HUES48 (cell line): ENCODE data around the gene CPS1.

Experiments
- H3K27ac ChIP-seq: one replicate; pipeline ENCODE4 v1.7.0; 2013; ENCODE audit warnings: low read depth, low read length, inconsistent platforms
- H3K27me3 ChIP-seq: 2 replicates; pipeline ENCODE4 v1.6.1; 2013; ENCODE audit warnings: mild to moderate bottlenecking, low read length; ENCODE audit not compliant: control insufficient read depth, insufficient read depth
- H3K36me3 ChIP-seq: 2 replicates; pipeline ENCODE4 v1.6.1; 2013; ENCODE audit warnings: low read length; ENCODE audit not compliant: control insufficient read depth, insufficient read depth
- H3K4me1 ChIP-seq: 2 replicates; pipeline ENCODE4 v1.6.1; 2013; ENCODE audit warnings: mild to moderate bottlenecking, low read length; ENCODE audit not compliant: control insufficient read depth, insufficient read depth
- H3K4me3 ChIP-seq: 2 replicates; pipeline ENCODE4 v1.5.1; 2013; ENCODE audit warnings: mild to moderate bottlenecking, low read depth, low read length
- H3K9ac ChIP-seq: 2 replicates; pipeline ENCODE4 v1.6.1; 2013; ENCODE audit warnings: mild to moderate bottlenecking, low read depth, low read length, moderate library complexity
- H3K9me3 ChIP-seq: 2 replicates; pipeline ENCODE4 v1.6.1; 2013; ENCODE audit warnings: low read length; ENCODE audit not compliant: control insufficient read depth, insufficient read depth

The CPS1 gene

DNA sequence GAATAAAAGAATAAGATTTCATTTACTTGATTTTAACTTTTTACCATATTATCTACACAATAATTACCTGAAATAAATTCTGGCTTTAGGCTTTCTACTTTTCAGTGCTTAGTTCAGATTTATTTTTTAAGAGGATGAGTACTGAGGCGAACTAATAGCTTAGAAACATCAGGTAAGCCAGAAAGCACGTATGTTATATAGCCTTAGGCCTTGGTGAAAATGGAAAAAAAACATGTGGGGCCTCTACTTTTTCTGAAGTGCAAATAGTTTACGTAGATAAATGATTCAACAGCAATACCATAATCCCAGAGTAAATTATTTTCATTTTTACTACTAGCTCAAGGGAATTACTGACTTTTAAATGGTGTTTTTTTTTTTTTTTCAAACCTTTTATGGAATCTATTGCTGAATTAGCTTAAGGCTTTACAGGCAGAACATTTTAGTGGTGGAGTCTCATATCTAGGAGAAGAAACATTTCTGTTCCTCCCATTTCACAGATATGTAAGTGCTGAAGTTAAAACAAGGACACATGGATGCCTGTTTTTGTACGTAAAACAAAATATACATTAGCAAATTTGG is 6.2 kb downstream of the CPS1 start:
- Histone ChIP-seq H3K27me3 (no peaks in the 10 kb centered on the region), H3K36me3 (no peaks in the 10 kb centered on the region), H3K4me1 (peaks cover 16% of the 10 kb centered on the region), H3K9ac (no peak overlapping the region), H3K9me3 (no peaks in the 10 kb centered on the region), H3K4me3 (no peak overlapping the region), H3K27ac (no peak overlapping the region)

DNA sequence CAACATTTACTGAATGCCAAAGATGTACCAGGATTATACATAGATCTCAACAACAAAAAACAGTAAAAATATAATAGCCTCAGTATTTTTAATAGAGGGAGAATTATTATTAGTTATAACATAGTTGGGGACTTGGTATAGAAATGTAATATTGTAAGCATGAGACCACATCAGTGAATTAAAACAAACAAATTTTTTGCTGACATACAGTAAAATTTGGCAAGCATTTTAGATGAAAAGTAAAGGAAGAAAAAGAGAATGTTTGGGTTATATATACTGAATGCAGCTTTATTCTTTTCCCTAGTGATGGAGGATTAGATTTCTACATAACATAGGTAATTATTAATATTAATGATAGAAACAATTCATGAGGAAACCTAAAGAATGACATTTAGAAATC is 10.9 kb downstream of the CPS1 start:
- H3K27ac ChIP-seq = no peak overlapping the region
- H3K9ac ChIP-seq = no peak overlapping the region
- H3K4me1 ChIP-seq = peaks cover 16% of the 10 kb centered on the region
- H3K9me3 ChIP-seq = no peaks in the 10 kb centered on the region
- no peak overlapping the region for H3K4me3 ChIP-seq
- H3K36me3 ChIP-seq = no peaks in the 10 kb centered on the region
- no peaks in the 10 kb centered on the region for H3K27me3 ChIP-seq

DNA sequence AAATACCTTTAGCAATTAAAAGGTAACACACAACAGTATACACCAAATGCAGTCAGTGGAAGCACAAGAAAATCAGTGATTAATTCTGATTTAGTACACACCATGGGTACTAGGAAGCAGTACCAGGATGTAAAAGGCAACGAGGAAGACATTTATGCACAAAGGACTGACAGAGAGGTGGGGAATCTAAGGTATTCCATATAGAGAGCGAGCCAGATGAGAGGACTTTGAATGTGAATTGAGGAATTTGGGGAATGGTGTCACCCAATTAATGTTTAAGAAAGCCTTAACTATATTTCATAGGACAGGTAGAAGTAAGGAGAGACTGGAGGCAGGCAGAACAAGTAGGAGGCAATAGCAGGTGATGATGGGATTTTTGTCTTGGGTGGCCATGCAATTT is 11.7 kb downstream of the CPS1 start:
- no peaks in the 10 kb centered on the region for H3K9me3 ChIP-seq
- no peaks in the 10 kb centered on the region for H3K27me3 ChIP-seq
- H3K9ac ChIP-seq = no peak overlapping the region
- peaks cover 16% of the 10 kb centered on the region for H3K4me1 ChIP-seq
- H3K36me3 ChIP-seq = no peaks in the 10 kb centered on the region
- no peak overlapping the region for H3K27ac ChIP-seq
- no peak overlapping the region for H3K4me3 ChIP-seq

DNA sequence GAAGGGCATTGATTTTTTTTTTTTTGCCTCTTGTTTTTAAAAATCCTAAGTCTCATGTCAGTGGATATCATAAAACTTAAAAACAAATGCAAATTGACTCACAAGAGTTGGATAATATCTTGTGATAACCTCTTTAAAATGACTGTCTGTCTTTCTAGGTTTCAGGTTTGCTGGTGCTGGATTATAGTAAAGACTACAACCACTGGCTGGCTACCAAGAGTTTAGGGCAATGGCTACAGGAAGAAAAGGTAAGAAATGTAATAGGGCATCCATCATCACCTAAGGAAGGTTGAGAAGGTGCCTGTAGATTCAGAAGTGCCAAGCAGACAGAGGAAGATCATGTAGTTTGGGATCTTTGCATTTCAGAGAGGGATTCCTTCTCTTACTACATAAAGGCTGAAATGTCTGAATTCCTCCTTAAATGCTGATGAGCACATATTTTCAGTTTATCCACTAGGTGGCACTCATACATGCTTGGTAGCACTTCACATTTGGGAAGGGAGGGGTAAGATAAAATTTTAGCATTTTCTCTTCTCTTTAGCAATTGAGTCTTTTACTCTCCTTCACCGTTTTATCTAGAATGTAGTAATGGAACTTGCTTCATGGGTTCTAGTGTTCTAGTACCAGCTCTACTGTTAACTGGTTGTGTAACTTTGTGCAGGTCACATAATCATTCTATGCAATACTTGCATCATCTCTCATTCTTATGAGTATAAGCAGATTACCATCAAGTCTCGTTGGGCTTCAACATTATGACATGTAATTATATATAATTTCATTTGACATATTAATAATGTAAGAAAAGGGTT is 21.1 kb downstream of the CPS1 start:
- Histone ChIP-seq H3K4me3 (no peak overlapping the region), H3K27ac (no peak overlapping the region), H3K4me1 (peaks cover 5% of the 10 kb centered on the region; the same call in 1 of the 2 replicates), H3K9ac (no peak overlapping the region), H3K36me3 (no peaks in the 10 kb centered on the region), H3K9me3 (no peaks in the 10 kb centered on the region), H3K27me3 (no peaks in the 10 kb centered on the region)

DNA sequence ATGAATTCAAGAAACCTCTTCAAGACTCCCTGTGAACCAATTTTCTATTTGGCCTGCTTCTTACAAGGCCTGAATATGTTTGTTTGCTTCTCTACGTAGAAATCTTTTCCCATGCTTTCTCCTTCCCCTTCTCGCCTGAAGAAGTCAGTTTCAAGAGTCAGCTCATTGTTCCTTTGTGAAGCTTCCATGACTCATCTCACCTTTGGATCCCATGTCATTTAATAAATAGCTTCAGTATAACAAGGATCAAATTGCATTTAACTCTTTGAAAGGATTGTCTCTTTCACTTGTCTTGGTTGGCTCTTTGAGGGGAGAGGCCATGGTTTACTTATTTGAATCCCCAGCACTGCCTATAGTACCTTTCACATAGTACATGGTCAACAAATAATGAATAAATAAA is 28.4 kb downstream of the CPS1 start:
- no peaks in the 10 kb centered on the region for H3K9me3 ChIP-seq

DNA sequence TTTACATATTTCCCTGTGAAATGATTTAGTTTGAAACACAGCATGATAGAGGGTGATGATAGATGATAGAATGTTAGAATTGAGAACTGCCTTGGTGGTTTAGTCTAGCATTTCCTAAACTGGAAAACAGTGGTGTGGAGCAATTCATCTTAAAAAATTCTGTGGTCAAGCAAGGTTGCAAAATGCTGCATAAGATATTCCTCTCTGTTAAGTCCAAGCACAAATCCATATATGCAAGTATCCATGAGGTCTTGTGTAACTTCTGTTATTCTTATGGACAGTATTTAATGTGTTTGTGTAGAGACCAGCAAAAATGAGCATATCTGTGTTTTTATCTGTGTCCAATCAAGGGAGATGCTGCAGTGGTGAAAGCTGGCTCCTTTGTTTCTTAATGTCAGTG is 30.0 kb downstream of the CPS1 start:
- no peaks in the 10 kb centered on the region for H3K9me3 ChIP-seq
- H3K9ac ChIP-seq = no peak overlapping the region
- H3K36me3 ChIP-seq = no peaks in the 10 kb centered on the region

More for the DNA sequence above, 28.4 kb downstream of the CPS1 start:
- Histone ChIP-seq H3K27me3 (no peaks in the 10 kb centered on the region), H3K36me3 (no peaks in the 10 kb centered on the region), H3K4me1 (no peaks in the 10 kb centered on the region), H3K27ac (peak overlapping the region; percentile 33), H3K4me3 (no peak overlapping the region), H3K9ac (no peak overlapping the region)

DNA sequence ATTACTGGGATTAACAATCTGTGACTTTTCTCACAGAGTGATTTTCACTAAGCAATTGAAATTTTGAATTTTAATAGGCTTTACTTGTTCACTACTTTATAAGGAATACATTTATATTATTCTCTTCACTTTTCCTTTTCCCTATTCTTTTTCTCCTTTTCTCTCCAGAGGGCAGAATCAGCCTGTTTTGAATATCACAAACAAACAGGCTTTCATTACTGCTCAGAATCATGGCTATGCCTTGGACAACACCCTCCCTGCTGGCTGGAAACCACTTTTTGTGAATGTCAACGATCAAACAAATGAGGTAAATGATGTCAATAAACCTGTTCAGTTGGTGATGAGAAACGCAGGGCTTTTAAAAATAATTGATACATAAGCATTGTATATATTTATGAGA is 35.3 kb downstream of the CPS1 start:
- H3K27me3 ChIP-seq = no peaks in the 10 kb centered on the region
- no peaks in the 10 kb centered on the region for H3K36me3 ChIP-seq
- H3K4me3 ChIP-seq = no peak overlapping the region
- H3K9ac ChIP-seq = no peak overlapping the region
- H3K27ac ChIP-seq = no peak overlapping the region
- H3K4me1 ChIP-seq = peaks cover 19% of the 10 kb centered on the region
- no peaks in the 10 kb centered on the region for H3K9me3 ChIP-seq

More for the DNA sequence above, 30.0 kb downstream of the CPS1 start:
- no peak overlapping the region for H3K4me3 ChIP-seq
- H3K27ac ChIP-seq = no peak overlapping the region
- no peaks in the 10 kb centered on the region for H3K27me3 ChIP-seq
- H3K4me1 ChIP-seq = no peaks in the 10 kb centered on the region

DNA sequence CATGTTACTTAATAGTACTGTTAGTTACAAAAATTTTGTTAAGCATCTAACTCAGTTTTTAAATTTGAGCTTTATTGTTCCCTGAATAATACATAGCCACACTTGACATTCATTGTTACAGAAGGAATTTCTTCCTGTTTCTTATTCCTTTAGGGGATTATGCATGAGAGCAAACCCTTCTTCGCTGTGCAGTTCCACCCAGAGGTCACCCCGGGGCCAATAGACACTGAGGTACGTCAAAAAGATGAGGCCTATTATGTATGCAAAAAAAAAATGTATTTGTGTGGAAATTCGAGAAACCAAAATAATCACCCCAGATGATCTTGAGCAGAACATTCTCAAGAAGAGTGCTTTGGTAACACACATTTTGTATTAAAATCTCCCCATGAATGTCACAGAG is 36.3 kb downstream of the CPS1 start:
- Histone ChIP-seq H3K27me3 (no peaks in the 10 kb centered on the region), H3K4me3 (no peak overlapping the region), H3K4me1 (peaks cover 19% of the 10 kb centered on the region)

DNA sequence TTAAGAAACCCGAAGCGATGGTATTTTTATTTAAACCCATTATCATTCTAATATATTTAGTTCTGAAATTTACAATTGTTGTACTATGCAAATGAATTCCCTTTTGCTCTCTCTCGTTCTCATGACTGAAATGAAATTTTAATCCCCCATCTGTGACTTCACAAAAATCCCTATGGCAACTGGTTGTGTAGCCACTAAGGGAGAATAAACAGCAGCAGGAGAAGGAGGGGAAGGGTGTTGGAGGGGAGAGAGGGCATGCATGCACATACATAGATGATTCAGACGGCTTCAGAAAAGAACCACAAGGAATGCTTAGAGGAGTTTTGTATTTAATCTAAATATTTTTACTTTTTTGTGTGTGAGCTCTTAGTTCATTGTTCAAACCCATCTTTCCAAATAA is 36.8 kb downstream of the CPS1 start:
- H3K9me3 ChIP-seq = no peaks in the 10 kb centered on the region
- peaks cover 19% of the 10 kb centered on the region for H3K4me1 ChIP-seq
- no peak overlapping the region; the same call in 1 of the 2 replicates for H3K9ac ChIP-seq
- no peaks in the 10 kb centered on the region for H3K27me3 ChIP-seq
- H3K27ac ChIP-seq = peak overlapping the region; percentile 15
- no peak overlapping the region; the same call in 1 of the 2 replicates for H3K4me3 ChIP-seq
- H3K36me3 ChIP-seq = no peaks in the 10 kb centered on the region

More for the DNA sequence above, 36.3 kb downstream of the CPS1 start:
- Histone ChIP-seq H3K9ac (no peak overlapping the region), H3K27ac (peak overlapping the region; percentile 8), H3K9me3 (no peaks in the 10 kb centered on the region), H3K36me3 (no peaks in the 10 kb centered on the region)

DNA sequence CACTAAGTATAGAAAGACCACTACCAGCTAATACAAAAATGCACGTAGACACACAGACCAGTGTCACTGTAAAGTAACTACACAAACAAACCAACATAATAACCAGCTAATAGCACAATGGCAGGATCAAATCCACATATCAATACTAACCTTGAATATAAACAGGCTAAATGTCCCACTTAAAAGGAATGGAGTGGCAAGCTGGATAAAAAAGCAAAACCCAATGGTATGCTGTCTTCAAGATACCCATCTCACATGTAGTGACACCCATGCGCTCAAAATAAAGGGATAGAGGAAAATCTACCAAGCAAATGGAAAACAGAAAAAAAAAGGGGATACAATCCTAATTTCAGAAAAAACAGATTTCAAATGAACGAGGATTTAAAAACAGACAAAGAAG is 41.8 kb downstream of the CPS1 start:
- Histone ChIP-seq H3K4me3 (no peak overlapping the region), H3K27ac (no peak overlapping the region), H3K9me3 (no peaks in the 10 kb centered on the region), H3K4me1 (peaks cover 10% of the 10 kb centered on the region), H3K36me3 (no peaks in the 10 kb centered on the region), H3K9ac (no peak overlapping the region), H3K27me3 (no peaks in the 10 kb centered on the region)

DNA sequence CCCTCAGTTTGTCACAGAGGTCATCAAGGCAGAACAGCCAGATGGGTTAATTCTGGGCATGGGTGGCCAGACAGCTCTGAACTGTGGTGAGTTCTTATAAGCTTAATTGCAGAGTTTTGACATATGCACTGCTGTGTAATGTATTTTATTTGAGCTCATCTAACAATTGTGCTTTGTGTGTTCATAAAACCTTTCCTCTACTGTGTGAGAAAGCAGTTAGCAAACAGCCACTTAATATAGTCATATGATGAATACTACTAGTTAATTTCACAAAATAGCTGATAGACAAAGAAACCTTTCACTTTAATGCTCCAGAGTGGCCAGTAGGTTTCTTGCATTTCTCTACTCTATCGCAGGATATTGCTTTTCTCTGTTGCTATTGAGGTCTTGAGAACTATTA is 43.1 kb downstream of the CPS1 start:
- Histone ChIP-seq H3K27ac (no peak overlapping the region), H3K27me3 (no peaks in the 10 kb centered on the region), H3K4me1 (no peaks in the 10 kb centered on the region), H3K9ac (no peak overlapping the region), H3K36me3 (no peaks in the 10 kb centered on the region), H3K9me3 (no peaks in the 10 kb centered on the region), H3K4me3 (no peak overlapping the region)
